ENCODE results near the gene GALNT10. TPM values are rescaled to one million over a fixed set of nuclear protein-coding genes. Genes with fewer than 3 reads are reported as not detected.

The GALNT10 gene
- total RNA-seq, 2 donors from 2014 or later: 25.2 to 30.6 TPM

DNA sequence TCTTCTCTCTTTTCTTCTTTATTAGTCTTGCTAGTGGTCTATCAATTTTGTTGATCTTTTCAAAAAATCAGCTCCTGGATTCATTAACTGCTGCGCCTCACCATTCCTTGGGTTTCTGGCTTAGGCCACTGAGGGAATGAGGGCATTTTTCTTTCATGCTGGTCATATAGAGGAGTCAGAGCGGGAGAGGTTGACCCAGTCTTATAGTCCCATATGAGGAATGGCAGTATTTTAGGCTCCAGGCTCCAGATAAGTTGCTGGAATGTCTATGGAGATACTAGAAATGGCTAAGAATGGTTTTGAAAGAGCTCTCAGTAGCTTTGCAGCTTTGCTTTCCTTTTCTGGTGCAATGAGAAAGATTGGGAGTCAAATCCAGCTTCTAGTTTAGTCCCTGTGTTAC, 58.2 kb downstream of the GALNT10 start:
- DNase-seq (ENCODE audit: low spot score): no peak
- intact Hi-C loops (cut with DNase I): no loop called here

DNA sequence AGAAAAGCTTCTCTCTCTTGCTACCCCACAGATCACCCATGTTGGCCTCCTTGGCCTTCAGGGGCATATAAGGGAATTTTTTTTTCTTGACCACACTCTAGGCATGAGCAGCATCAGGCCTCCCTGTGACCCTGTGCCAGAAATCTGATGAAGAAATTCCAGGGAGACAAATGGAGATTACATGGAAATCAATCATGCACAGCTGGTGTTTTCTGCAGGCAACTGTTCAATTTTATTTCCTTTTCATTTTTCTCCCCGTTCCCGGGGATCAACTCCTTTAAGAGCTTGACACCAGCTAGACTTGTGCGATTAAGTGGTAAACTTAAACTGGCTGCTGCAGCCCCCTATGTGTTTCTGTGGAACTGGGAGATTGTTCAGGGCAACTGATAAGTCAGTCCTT, 59.3 kb downstream of the GALNT10 start:
- DNase-seq (ENCODE audit: low spot score): no peak
- intact Hi-C loops (cut with DNase I): no loop called here

DNA sequence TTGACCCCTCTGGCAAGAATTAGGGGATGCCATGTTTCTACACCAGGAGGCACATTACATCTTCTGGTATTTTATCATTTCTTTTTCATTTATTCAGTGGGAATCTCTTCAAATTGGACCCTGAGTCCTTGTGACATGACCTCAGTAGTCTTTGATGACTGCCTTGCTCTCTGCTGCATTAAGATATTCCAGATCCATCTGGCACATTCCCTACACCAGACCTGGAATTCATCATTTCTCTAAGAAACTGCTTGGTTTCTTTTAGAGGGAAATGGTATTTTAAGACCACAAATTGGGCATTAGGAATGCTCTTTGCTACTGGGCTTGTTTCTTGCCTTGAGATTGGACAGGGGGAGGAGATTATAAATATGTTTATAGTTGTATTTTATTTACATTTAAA, 61.0 kb downstream of the GALNT10 start:
- no peak for DNase-seq (ENCODE audit: low spot score)
- intact Hi-C loops (cut with DNase I): no loop called here

DNA sequence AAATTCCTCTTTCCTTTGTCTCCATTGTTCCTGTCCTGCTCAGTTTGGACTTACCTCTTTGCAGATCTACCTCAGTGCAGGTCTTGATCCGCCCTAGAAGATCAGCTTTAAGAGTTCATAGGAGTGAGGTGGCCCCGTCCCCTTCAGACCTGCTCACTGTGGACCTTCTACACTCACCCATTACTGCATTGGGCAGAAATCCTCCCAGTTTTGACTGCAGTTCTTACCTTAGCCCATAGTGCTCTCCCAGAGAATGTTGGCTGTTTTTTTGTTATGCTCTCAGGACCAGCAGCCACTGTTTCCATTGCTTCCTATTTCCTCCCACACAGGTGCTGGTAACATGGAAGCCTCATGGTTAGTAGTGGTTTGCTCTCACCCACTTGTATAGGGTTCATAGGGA, 63.3 kb downstream of the GALNT10 start:
- DNase-seq (ENCODE audit: low spot score): no peak
- intact Hi-C loops (cut with DNase I): no loop called here

DNA sequence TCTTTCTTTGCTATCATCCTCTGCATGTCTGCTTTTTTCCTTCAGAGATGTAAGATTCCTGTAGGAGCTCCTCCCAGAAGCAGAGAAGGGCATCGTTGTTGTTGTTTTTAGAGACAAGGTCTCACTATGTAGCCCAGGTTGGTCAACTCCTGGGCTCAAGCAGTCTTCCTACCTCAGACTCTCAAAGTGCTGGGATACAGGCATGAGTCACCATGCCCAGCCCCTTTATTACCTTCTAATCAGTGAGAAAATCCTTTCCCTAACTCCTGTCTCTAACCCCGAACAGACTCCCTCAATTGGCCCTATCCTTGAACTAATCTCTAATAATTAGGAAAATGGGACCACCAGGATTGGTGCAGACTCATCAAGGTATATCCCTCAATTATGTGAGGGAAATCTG, 64.4 kb downstream of the GALNT10 start:
- no peak for DNase-seq (ENCODE audit: low spot score)
- intact Hi-C loops (cut with DNase I): no loop called here

DNA sequence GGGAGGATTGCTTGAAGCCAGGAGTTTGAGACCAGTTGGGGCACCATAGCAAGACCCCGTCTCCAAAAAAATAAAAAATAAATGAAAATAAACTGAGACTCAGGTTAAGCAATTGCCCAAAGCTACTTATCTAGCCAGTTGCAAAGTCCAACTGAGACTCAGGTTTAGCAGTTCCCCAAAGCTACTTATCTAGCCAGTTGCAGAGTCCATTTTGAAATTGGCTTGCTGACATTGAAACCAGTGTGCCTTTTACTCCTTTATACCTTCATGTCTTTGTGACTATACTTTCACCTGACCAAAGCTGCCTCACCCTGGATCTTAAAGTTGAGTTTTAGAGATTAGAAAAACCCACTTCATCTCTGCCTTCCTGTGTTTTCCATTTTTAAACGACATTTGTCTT, 66.5 kb downstream of the GALNT10 start:
- no peak for DNase-seq (ENCODE audit: low spot score)

DNA sequence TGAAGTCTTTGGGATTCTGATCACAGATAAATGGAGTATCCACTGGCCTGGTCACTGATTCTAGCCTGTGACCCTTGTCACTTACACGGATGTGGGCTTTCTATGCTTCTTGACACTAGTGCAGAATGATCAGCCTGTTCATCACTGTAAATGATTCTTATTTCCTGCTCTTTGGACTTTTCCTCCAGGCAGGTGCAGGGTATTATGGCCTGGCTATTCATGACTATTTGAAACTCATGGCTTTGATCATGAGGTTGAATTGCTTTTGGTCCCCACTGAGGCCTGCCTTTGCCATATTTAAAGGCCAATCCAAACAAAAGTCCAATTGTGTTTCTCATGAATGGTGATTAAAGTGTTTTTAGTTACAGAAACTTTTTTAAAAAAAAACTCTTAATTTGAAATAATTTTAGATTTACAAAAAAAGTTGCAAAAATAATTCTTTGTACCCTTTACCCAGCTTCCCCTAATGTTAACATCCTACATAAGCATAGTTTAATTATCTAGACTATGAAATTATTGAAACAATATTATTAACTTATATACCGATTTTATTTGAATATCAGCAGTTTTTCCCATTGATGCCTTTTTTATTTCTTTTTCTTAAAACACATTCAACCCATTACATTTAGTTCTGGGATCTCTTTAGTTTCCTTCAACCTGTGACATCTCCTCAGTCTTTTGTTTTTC, 68.1 kb downstream of the GALNT10 start:
- no peak for DNase-seq (ENCODE audit: low spot score)
- intact Hi-C loops (cut with DNase I): no loop called here

More for the DNA sequence above, 66.5 kb downstream of the GALNT10 start:
- intact Hi-C loops (cut with DNase I): no loop called here

DNA sequence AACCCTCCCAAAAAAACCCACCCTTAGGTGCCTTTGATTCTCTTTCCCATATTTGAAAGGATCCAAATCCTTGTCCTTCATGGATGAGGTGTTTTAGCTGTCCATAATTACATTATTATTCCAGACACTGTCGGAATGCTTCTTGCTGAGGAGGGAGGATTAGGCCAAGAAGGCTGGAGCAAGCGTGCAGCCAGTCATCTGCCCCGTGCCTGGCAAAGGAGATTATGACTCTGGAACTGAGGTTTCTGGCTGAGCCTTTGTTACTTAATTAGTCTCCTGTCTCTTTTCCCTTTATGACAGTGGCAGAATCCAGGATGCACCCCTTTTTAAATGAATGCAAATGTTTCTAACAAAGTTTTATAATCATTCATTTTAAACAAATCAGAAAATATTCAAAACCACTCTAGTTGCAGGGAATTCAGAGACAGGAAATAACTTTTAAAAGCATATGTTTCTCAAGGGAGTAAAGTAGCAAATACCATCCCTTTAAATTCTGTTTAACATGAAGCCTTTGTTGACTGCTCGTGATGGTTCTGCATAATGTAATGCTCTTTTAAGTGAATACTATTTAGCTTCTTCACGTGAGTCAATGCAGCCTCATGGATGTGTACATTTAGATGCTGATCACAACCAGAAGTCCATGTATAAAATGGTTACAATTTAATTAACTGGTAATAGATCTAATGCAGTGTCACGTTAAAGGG, 69.8 kb downstream of the GALNT10 start:
- no peak for DNase-seq (ENCODE audit: low spot score)
- intact Hi-C loops (cut with DNase I): no loop called here

DNA sequence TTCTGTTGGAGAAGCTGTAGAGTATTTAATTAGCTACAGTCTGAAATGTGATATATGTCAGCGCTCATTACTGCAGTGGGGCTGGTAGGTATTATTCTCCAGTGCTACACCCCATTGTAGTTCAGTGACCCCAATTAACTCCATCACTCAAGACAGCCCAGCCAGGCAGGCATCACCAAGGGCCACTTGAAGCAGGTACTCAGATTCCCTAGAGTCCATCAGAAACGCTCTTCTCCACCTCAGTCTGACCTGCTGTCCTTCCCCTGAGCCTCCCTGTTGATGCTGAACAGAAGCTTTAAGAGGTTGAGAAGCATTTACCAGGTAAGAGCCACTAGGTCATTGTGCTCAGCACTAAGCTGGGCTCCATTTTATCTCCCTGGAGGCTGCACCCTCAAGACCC, 71.8 kb downstream of the GALNT10 start:
- no peak for DNase-seq (ENCODE audit: low spot score)
- intact Hi-C loops (cut with DNase I): no loop called here

DNA sequence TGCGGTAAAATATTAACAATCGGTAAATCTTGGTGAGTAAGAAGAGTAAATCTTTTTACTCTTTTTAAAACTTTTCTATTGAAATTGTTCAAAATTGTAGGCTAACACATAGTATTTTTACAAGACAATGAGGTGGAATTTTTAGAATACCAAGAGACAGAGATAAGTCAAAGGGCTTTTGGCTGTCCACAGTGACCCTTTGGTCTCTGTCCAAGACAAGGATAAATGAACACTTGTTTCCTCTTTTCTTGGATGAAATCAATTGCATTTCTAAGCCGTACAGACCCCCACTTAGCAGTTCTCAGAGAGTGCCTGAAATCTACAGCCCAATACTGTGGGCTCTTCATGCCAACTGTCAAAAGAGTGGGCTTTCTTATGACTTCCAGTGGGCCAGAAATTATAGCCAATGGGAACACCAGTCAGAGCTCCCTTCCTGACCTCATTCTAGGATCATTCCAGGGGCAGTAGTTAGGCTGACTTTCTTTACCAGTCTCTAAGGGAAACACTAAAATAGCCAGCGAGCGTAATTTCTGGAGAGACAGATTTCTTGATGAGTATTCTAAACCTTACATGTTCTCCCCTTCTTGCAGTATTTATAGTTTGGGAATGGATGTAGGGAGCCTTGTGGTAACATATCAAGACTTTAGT, 74.1 kb downstream of the GALNT10 start:
- DNase-seq (ENCODE audit: low spot score): no peak
- intact Hi-C loops (cut with DNase I): no loop called here

DNA sequence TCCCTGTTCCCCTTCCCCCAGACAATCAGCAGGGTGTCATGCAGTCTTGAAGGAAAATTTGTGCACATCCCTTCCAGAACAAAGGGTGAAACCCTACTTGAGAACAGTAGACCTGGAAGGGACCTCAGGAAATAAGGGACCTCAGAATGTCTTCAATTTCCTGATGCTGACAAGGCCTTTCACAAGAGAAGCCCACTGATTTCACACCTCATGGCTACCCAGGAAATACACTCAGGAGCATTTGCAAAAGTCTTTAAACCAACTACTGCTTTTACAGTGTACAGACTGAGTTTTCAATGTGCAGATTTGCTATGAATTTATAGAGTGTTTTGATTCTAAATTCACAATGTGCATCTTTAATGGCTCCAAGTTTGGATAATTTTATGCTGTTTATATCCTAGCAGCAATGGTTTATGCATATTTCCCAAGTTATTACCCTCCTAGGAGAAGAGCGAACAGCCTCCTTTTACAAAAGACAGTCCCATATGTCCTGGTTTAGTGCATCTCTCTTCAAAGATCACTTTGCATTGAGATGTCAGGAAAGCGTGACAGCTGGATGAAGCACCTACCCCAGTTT, 74.8 kb downstream of the GALNT10 start:
- intact Hi-C loops (cut with DNase I): no loop called here
- DNase-seq (ENCODE audit: low spot score): no peak

DNA sequence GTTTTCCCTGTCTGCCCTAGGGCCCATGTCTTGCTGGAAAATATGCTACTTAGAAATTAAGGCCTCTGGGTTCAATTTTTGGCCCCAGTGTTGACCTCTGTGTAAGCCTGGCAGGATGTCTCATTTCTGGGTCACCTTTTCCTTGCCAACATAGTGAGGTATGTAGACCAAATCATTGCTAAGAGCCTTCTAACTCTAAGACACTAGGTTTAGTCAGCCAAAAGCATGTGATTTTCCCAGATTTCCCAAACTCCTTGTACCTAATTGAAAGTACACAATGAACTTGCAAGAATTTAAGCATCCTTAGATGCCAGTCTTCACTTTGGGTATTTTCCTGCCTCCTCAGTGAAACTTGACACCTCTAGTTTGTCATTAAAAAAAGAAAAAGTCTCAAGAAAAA, 77.0 kb downstream of the GALNT10 start:
- no peak for DNase-seq (ENCODE audit: low spot score)
- intact Hi-C loops (cut with DNase I): no loop called here

DNA sequence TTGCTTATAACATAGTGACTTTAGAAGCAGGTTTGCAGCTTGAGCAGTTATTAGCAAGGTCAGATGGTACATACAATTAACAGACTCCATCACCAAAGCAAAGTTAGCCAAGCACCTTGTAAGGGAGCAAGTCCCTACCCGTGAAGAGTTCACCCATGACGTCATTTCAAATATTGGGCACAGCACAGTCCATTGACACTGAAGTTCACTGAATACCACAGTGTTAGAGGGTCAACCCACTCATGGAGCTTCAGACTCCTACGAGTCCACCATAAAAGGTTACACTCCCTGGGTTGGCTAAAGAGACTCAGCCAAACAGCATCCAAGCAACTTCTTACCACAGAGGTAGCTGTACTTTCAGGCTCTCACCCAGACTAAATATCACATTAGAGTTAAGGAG, 77.5 kb downstream of the GALNT10 start:
- intact Hi-C loops (cut with DNase I): no loop called here
- DNase-seq (ENCODE audit: low spot score): no peak

DNA sequence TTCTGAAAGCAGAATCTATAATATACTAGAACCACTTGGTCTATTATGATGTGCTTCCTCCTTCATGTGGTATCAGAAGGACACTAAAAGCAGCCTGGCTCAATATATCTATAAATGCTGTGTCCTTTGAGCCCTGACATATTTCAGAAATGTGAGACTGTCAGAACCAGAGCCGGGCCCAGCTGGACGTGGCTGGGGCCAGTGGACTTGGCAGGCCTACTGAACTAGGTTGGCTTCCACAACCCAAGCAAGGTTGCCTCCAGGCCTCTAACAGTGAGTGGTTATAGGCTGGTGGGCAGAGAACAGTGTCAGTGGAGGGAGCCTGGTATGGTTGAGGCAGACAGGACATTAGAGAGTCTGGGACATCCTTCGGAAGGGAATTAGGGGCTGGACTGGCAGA, 78.9 kb downstream of the GALNT10 start:
- intact Hi-C loops (cut with DNase I): no loop called here
- no peak for DNase-seq (ENCODE audit: low spot score)

DNA sequence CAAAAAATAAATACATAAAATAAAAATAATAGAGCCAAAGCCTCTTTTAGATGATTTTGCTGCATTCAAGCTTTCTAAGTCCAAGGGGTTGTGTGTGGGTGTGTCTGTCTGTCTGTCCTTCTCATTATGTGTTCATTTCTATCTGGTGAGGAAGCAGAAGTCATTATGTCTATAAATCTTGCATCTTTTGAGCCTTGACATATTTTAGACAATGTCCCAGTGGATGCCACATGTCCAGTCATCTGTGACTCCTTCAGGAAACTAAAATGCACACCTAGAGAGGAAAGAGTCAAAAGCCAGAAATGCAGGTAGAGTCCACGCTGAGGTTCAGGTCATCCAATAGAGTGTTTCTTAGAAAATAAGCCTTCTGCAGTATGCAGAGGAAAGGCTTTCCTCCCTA, 80.9 kb downstream of the GALNT10 start:
- DNase-seq (ENCODE audit: low spot score): no peak
- intact Hi-C loops (cut with DNase I): no loop called here

DNA sequence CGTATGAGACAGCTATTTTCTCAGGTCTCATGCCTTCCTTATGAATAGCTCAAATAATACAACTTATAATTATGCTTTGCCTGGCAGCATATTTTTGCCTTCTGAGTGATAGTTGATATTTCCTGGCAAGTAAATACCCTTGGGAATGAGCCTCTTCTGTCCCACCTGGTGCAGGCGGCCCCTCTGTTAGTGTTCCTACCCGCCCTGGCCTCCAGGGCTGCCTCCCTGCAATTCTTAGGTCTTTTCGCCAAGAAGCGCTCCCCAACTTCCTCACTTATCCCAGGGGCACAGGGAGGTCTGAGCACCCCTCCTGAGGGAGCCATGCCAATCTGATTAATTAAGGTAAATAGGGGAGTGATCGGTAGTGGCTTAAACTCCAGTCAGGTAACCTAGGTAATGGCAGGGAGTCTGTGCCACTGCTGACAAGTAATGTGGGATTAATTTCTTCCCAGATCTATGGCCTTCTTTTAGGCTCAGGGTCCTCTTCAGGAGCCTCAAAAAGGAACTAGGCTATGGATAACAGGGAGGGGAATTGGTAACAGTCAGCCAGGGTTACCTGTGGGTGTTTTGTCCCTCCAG, 81.5 kb downstream of the GALNT10 start:
- intact Hi-C loops (cut with DNase I): no loop called here
- no peak for DNase-seq (ENCODE audit: low spot score)

DNA sequence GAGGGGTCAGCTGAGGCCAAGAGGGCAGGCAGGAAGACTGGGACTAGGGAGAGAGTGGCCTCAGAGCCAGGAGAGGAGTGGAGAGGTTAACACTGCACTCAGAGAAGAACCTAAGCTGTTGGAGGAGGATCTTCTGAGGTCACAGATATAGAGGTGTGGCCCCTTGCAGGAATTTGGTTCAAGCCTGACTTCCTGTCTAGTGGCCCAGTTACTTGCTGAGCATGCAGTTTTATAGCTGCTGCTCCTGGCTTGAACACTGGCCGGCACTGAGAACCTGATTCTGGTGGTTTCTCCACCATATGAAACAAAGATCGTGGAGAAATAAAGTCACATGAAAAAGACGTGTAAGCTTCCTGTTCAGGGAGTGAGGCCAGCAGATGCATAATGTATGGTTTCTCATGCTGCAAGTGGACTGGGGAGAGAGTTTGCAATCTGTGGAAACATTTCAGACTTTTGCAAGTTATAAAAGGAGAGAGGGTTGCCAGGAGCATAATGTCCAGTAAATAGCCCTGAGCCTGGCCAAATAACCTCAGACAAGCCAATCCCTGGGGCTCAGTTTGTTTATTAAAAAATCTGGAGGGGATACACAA, 82.6 kb downstream of the GALNT10 start:
- intact Hi-C loops (cut with DNase I): no loop called here
- DNase-seq (ENCODE audit: low spot score): no peak

DNA sequence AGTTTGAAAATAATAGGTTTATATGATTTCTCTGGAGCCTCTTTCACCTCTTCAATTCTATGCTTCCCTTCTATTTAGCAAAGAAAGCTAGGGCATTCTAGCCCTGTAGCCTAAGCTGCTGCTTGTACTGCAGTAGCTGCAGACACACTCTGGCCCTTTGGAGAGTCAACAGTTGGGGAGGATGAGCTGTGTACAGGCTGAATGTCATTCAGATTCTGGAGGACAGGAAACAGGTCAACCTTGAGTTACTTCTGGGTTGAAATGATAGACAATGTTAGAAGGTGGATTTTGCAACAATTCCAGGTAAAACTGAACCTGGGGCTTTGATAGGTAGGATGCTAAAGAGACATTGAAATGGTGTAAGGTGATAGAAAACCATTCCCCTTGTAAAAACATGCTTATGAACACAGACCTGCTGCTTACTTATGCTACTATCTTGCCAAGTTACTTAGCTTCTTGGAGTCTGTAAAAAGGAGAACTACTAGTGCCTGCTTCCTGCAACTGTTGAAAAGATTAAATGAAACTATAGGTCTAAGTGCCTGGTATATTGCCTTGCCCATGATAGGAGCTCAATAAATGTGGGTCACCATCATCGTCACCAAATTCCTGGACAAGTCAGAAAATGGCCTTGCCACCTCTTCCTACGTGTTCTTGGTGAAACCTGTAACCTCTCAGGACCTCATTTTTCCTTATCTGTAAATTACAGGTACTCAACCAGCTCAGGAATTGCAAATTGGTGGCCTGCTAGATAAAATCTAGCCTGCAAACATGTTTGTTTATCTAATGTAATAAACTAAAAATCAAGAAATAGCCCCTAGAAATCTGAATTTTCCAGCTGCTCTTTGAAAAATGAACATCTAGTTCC, 83.7 kb downstream of the GALNT10 start:
- intact Hi-C loops (cut with DNase I): no loop called here
- no peak for DNase-seq (ENCODE audit: low spot score)

DNA sequence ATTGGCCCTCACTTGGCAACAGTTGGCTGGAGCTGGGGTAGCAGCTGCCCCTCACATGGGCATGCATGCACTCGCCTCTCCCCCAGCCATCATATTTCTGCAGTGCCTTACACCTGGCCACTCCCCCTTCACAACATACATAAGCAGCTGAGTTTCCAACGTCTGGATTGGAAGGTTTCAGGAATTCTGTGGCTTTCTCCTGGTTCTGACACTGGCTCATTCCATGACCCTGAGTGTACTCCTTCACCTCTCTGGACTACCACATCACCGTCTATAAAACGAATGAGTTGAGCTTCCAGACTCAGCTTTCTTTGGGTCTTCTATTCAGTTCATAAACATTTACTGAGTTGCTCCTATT, 84.3 kb downstream of the GALNT10 start:
- intact Hi-C loops (cut with DNase I): loop anchor here in 1 of 2 donors (5.0 kb wide), 1 partner anchor 1853 kb away; no protein-coding TSS in a partner anchor
- DNase-seq (ENCODE audit: low spot score): no peak
